HG03280 (cell line): ENCODE data around the gene LARP6.
"Not testable (repeated sequence)": the region's sequence is repeated elsewhere in the genome, so short reads cannot be mapped to it uniquely, and the experiment has no call there.

Source experiments
- ATAC-seq: cut with Tn5 transposase; IDR thresholded peaks from one replicate; pipeline ENCODE4 v1.9.1; 2021; ENCODE audit warnings: mild to moderate bottlenecking, moderate library complexity; ENCODE audit not compliant: unreplicated experiment

Gene LARP6

DNA sequence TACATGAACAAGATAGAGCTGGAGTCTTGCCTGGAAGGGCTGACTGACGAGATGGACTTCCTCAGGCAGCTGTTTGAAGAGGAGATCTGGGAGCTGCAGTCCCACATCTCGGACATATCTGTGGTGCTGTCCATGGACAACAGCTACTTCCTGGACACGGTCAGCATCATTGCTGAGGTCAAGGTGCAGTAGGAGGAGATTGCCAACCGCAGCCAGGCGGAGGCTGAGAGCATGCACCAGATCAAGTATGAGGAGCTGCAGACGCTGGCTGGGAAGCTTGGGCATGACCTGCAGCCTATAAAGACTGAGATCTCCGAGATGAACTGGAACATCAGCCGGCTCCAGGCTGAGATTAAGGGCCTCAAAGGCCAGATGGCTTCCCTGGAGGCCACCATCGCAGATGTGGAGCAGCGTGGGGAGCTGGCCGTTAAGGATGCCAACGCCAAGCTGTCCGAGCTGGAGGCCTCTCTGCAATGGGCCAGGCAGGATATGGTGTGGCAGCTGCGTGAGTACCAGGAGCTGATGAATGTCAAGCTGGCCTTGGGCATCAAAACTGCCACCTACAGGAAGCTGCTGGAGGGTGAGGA, 5.5 kb upstream of the LARP6 start:
- ATAC-seq, result no peak

DNA sequence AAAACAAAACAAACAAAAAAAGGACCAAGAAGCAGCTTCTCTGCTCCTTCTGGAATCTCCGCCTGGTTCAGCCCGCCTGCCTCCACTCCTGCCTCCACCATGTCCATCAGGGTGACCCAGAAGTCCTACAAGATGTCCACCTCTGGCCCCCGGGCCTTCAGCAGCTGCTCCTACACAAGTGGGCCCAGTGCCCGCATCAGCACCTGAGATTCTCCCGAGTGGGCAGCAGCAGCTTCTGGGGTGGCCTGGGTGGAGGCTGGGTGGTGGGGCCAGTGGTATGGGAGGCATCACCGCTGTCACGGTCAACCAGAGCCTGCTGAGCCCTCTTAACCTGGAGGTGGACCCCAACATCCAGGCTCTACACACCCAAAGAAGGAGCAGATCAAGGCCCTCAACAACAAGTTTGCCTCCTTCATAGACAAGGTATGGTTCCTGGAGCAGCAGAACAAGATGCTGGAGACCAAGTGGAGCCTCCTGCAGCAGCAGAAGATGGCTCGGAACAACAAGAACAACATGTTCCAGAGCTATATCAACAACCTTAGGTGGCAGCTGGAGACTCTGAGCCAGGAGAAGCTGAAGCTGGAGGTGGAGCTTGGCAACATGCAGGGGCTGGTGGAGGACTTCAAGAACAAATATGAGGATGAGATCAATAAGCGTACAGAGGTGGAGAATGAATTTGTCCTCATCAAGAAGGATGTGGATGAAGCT, 4.8 kb upstream of the LARP6 start:
- not testable (repeated sequence) for ATAC-seq

DNA sequence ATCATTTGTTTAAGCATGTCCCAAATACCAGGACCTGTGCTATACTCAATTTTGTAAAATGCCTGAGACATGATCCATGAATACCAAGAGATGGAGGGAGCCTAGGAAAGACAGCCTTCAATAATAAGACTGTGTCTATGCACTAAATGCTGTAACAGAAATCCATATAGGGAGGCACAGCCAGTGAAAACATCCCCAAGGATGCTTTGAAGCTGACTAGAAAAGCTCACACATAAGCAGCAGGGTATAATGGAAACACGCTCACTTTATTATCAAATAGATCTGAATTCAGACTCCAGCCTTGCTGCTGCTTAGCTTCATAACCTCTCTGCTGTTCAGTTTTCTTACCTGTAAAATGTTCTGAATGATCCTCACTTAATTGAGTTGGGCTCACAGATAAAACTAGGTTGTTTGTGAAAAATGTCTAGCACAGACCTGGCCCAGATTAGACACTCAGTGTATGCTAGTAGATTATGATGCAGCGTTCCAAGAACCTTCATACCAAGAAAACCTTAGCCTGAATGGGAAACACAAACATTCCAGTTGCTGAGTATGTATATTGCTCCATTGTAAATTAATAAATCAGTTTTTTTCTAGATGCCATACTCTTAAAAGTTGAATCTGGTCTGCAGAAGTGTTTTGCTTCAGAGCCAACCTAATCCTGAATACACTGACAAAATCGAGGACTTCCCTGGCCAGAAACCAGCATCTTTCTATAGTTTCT, 3.8 kb upstream of the LARP6 start:
- no peak for ATAC-seq

DNA sequence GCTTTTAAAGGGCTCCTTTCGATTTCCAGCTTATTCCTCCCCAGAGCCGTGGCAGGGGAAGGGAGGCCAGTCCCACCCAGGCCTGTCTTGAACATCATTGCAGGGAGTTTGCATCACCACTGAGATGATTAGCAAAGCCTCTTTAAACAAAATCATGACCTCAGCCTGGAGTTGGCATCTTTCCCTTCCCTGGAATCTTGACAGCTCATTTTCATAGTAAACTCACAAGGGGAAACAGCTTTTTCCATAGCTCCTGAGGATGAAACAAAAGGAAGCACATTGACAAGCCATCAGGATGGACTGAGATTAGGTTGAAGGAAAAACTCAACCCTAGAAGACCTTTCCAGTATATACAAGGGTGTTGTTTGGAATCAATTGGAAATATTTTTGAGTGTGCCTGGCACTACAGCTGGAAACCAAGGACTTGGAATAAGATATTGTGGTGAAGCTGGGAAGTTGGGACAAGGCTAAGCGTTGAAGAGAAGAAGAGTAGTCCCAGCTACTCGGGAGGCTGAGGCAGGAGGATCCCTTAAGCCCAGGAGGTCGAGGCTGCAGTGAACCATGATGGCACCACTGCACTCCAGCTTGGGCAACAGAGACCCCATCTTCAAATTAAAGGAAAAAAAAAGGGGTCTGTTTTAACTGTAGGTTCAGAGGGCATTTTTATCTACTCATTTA, 3.1 kb upstream of the LARP6 start:
- ATAC-seq, result no peak

DNA sequence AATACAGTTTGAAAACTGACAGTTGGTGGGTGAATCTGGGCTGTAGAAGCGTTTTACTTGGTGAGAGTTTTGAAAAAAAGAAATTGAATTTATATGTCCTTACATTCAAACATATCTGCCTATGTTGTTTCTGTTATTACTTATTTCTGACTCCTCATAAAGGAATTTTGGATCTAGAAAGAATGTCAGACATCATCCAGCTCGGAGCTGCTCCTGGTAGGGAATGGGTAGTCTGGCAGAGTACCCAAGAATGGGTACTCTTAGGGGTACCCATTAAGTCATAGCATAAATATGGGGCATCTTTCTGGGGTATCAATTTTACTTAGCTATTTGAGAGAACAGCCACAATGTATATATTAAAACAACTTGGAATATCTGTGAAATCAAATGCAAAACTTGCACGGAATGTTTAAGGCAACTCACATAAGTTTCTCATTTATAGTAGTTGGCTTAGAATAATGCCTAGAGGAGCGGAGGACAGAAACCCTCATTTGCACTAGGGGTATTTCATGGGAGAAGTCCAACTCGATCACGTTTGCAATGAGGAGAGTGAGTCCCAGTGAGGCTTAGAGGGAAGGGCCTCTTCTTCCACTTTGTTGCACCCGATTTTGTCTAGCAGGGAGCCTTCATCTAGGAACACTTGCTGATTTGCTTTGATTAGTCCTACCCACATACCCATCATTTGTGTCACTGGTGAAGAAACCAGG, 2.4 kb upstream of the LARP6 start:
- no peak for ATAC-seq

DNA sequence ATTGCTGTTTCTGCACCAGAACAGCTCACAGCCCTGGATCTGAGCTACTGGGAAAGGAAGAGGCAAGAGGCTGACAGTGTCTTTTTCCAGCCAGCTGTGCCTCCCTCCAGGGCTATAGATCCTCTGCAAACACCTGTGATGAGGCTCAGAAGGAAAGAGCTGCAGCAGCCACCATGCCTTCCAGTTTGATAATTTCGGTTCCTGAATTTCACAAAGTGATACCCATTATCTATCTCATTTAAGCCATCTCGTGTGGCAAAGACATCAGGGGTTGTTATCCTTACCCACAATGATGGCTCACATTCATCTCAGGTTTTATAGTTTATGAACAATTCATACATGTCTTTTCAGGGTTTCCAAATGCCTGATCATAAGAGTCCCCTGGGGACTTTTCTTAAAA, 1.8 kb upstream of the LARP6 start:
- ATAC-seq, result no peak

DNA sequence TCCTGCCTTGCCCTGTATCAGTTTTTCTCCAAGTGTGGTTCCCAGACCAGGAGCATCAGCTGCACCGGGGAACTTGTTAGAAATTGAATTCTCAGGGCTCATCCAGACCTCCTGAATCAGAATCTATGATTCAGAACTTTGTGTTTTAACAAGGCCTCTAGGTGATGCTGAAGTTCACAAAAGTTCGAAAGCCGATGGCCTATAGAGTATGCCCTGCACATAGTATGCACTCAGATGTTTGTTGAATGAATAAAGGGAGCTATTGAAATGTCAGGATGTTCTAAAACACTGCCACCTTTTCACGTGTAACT, 664 bp upstream of the LARP6 start:
- no peak for ATAC-seq

DNA sequence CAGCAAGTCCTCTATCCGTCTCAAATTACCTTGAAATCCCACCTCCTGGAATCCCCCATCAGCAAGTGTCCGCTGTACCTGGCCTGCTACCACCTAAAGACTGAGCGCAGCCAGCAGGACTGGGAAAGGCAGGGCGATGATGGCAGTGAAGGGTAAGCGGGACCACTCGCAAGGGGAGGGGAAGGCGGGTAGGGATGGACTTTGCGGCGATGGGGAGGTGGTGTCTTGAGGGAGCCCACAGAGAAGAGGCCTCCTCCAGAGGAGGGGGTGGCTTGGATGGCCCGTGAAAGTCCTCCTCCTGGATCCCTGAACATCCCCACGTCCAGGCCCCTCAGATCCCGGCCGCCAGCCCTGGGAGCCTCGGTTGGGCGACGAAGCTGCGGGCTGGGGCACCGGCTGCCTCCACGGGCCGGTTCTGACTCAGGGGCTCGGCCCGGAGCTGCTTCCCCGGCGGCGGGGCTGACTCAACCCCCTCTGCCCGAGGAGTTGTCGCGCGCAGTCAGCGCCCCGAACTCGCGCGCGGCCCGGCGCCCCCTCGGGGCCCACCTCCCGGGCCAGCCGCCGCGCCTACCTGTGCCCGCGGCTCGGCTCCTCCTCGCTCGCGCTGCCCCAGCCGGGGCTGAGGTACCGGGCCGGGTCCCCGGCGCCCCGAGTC, 512 bp downstream of the LARP6 start:
- no peak for ATAC-seq

DNA sequence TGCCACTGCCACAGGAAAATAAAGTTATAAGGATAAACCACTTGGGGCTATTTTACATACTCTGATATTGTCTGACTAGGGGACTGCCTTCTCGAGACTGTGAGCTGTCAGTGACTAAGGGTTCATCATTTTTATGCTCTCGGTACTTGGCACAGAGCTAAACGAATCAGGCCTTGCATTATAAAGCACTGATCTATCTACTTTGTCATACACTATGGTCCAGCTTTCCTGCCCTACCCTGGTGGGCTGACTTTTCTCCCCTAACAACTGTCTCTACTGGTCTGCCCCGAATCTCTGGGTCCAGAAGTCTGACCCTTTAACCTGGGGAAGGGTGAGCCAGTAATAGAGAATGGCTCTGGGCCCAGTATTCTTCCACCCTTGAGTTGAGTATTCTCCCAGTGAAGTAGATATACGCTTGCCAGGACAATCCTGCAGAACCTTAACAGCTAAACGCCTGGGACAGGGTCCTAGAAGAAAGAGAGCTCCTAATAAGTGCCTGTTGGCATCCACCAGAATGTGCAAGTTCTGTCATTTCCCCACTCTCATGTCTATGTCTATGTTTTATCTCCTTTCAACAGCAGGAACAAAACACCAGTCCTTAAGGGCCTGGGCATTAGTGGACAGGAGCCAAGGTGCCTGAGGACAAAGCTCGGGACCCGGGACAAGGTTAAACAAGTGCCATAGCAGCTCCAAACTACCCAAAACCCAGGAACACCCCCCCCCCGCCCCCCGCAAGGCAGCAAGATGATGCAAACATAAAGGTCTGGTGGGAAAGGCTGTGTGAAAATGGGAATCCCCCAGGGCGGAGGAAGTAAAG, 1.2 kb downstream of the LARP6 start:
- ATAC-seq, result no peak

DNA sequence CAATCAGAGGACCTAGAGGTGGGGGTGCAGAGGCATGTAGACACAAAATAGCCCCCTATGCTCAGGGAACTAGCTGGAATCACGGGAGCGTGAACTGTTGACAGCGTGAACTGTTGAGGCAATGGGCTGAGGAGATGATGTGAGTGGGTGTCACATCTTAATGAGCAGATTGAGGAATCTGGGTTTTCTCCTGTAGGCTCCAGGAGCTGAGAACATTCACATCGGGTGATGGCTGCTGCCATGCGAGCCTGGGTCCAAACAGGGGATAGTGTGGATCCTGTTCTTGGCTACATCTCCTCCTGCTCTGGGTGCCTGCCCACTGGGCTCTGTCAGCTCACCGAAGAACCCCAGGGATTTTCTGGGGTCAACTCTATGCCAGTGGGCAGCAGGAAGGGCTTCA, 2.1 kb downstream of the LARP6 start:
- ATAC-seq, result no peak

- ATAC-seq, result no peak
Measured at GRCh38 chr15:70845602-70846360, 8.2 kb downstream of the LARP6 start.

DNA sequence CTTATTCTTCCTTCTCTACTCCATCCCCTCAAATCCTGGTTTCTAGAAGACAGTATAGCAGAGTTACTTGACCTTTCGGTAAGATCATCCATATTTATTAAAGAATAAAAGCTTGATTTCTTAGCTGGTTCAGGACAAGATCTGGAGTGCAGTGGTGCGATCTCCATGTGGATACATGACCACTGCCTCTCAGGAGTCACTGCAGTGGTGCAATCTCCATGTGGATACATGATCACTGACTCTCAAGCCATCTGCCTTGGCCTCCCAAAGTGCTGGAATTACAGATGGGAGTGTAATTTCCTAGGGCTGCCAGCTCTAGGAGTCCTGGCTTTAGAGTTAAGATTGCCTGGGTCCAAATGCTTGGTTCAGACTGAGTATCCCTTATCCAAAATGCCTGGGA, 16.5 kb downstream of the LARP6 start:
- no peak for ATAC-seq

GRCh38 chr15:70835841-70836240, 18.1 kb downstream of the LARP6 start:
- no peak for ATAC-seq

- no peak for ATAC-seq
Measured at GRCh38 chr15:70835415-70835814, 18.5 kb downstream of the LARP6 start.

GRCh38 chr15:70834999-70835398, 19.0 kb downstream of the LARP6 start:
- no peak for ATAC-seq

- ATAC-seq, result no peak
Measured at GRCh38 chr15:70833861-70834765, 19.8 kb downstream of the LARP6 start.

GRCh38 chr15:70833422-70833821, 20.5 kb downstream of the LARP6 start:
- no peak for ATAC-seq

DNA sequence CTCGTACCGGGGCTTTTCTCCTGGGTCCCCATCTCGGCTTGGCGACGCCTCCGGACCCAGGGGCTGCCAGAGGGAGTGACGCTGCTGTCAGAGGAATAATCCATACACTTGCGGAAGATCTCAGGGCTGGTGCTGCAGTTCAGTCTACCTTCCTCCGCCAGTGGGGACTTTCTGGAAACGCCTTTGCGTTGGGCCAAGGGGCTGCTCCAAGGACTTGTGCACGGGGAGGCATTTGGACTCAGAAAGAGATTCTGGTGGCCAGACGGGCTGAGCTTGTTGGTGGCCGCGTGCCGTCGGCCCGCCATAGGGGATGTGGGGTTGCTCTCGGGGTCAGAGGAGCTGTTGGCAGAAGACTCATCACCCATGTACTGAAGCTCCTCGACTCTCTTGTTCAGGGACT, 21.8 kb downstream of the LARP6 start:
- ATAC-seq, result no peak
